Ascending aorta (tissue), 2 donors: ENCODE measurements around the gene FAM168A. TPM values are rescaled to one million over a fixed set of nuclear protein-coding genes. Genes with fewer than 3 reads are reported as not detected.

ENCODE experiments used
- DNase-seq, 2 donors: peaks; one replicate each; pipeline ENCODE4 v3.0.0-alpha.2; 2019; ENCODE audit warnings: low spot score in 2 of 2
- H3K27ac ChIP-seq, 2 donors: fragments of 200-600 bp; sonication (generic); one replicate each; pipeline ENCODE4 v1.5.1; 2016 to 2017; ENCODE audit warnings: mild to moderate bottlenecking in 1 of 2
- H3K27me3 ChIP-seq: fragments of 200-600 bp; sonication (generic); one replicate; pipeline ENCODE4 v1.5.1; 2017
- H3K36me3 ChIP-seq, 2 donors: fragments of 200-600 bp; sonication (generic); one replicate each; pipeline ENCODE4 v1.5.1; 2016
- H3K4me1 ChIP-seq, 2 donors: fragments of 200-600 bp; sonication (generic); one replicate each; pipeline ENCODE4 v1.5.1; 2016 to 2017; ENCODE audit warnings: mild to moderate bottlenecking in 1 of 2
- H3K4me3 ChIP-seq, 2 donors: fragments of 200-600 bp; sonication (generic); one replicate each; pipeline ENCODE4 v1.5.1; 2016 to 2017; ENCODE audit warnings: mild to moderate bottlenecking in 1 of 2
- H3K9me3 ChIP-seq, 2 donors: fragments of 200-600 bp; sonication (generic); one replicate each; pipeline ENCODE4 v1.5.1; 2016
- intact Hi-C: fragments of 100-400 bp; cut with DNase I; formaldehyde crosslinking; loops from one replicate; pipeline ENCODE4 v1.15.1; 2023
- total RNA-seq: library from RNA; depleted of rRNA; stranded (reverse); fragments of >200 nt; gene quantifications from one replicate; pipeline ENCODE4 v1.1.0, GENCODE V29; 2016
- TF ChIP-seq, protein P1 (sequence below), 3 experiments: fragments of 200-600 bp in 2 of 3; fragments of 450-650 bp in 1 of 3; sonication (generic) in 2 of 3; IDR thresholded peaks; one replicate each; pipeline ENCODE4 v1.5.1; 2016 to 2019; ENCODE audit warnings: antibody characterized with exemption in 3 of 3, mild to moderate bottlenecking in 1 of 3, moderate library complexity in 1 of 3

FAM168A gene
- total RNA-seq, 1 donor from 2014 or later, result 44.1 TPM

DNA sequence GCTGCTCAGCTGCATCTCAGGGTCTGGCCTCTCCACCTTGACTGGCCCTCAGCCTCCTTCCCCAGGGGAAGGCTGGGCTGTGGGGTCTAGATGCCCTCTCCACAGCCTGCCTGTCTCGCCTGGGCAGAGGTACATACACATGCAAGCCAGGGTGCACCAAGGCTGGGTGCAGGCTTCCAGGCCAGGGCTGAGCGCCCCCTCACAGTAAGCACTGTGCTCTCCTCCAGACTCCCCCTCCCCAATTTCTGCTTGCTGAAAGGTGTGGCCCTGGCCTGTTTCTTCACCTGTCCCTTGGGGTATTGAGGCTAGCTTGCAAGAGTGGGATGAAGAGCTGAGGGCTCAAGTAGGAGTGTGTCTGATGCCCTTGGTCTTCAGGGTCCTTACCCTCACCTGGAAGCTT is 199.2 kb downstream of the FAM168A start:
- TF ChIP-seq, protein P1, sequence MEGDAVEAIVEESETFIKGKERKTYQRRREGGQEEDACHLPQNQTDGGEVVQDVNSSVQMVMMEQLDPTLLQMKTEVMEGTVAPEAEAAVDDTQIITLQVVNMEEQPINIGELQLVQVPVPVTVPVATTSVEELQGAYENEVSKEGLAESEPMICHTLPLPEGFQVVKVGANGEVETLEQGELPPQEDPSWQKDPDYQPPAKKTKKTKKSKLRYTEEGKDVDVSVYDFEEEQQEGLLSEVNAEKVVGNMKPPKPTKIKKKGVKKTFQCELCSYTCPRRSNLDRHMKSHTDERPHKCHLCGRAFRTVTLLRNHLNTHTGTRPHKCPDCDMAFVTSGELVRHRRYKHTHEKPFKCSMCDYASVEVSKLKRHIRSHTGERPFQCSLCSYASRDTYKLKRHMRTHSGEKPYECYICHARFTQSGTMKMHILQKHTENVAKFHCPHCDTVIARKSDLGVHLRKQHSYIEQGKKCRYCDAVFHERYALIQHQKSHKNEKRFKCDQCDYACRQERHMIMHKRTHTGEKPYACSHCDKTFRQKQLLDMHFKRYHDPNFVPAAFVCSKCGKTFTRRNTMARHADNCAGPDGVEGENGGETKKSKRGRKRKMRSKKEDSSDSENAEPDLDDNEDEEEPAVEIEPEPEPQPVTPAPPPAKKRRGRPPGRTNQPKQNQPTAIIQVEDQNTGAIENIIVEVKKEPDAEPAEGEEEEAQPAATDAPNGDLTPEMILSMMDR (IDR thresholded peaks at IDR 0.05), result no peak
- Histone ChIP-seq H3K27ac (no peak overlapping the region), H3K4me3 (no peak overlapping the region), H3K4me1 (peaks cover 0 to 4% of the 10 kb centered on the region in 2 donors), H3K9me3 (no peaks in the 10 kb centered on the region), H3K36me3 (no peaks in the 10 kb centered on the region), H3K27me3 (no peaks in the 10 kb centered on the region)
- DNase-seq, result no peak
- intact Hi-C loops, result no loop called here

DNA sequence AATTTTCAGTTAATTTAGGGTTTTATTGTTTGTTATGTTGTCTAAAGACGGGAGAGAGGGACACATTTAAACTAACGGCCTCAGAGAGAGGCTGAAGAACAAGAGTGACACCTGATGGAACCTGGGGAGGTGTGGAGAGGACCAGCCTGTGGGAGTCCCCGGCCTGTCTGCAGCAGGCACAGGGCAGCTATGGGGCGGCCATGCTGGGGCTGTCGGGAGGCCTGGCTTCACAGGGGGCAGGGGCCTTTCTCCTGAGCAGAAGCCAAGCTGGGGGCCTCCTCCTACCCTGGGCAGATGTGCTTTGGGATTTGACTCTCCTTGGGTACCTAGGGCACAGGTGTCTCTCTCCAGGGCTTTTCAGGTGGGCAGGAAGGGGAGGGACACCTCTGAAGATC is 199.8 kb downstream of the FAM168A start:
- Histone ChIP-seq H3K4me1 (peaks cover 0 to 4% of the 10 kb centered on the region in 2 donors), H3K27me3 (no peaks in the 10 kb centered on the region), H3K9me3 (no peaks in the 10 kb centered on the region), H3K4me3 (no peak overlapping the region), H3K27ac (no peak overlapping the region), H3K36me3 (no peaks in the 10 kb centered on the region)
- no peak for DNase-seq
- intact Hi-C loops, result no loop called here
- TF ChIP-seq, protein P1 (IDR thresholded peaks at IDR 0.05), result no peak

DNA sequence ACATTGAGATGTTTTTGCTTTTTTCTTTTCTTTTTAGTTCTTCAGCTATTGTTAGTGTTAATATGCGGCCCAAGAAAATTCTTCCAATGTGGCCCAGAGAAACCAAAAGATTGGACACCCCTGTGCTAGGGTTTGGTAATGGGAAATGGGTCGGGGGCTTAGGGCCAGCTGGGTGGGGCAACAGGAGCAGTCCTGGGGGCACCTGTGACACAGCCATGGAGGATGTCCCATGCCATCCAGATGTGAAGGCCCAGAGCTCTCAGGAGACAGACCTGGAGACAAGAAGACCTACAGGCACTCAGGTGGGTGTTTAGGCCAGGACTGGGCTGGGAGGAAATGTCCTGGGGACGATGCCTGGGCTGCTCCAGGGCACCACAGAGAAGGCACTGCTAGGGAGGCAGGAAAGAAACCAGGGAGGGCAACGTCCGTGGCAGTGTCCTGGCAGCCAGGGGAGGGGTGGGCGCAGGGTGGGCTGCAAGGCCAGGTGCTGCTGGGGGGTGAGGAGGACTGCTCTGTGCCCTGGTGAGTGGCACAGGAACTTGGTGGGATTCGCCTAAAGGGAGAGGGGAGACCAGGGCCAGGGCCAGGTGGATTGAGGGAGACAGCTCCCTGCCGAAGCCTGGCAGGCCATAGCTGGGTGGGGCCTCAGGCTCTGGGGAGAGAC is 200.3 kb downstream of the FAM168A start:
- Histone ChIP-seq H3K9me3 (no peaks in the 10 kb centered on the region), H3K27me3 (no peaks in the 10 kb centered on the region), H3K4me1 (peaks cover 0 to 4% of the 10 kb centered on the region in 2 donors), H3K27ac (no peak overlapping the region), H3K4me3 (no peak overlapping the region), H3K36me3 (no peaks in the 10 kb centered on the region)
- DNase-seq, result no peak
- TF ChIP-seq, protein P1 (IDR thresholded peaks at IDR 0.05), result no peak
- intact Hi-C loops, result no loop called here

DNA sequence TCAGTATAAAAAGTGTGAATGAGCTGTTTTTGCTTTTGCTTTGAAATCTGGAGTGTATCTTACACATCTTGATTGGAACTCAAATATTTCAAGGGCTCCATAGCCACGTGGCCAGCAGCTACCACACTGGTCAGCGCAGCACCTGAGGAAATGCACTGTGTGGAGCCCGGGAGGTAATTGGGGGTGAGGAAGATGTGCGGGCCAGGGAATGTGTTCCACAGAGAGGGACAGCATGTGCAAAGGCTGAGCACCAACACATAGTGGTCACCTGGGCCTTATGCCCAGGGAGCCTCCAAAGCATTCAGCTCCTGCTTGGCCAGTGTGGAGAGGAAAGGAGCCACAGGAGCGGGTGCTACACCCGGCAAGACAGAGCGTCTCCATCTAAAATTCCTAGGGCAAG is 200.9 kb downstream of the FAM168A start:
- Histone ChIP-seq H3K27me3 (no peaks in the 10 kb centered on the region), H3K4me1 (peaks cover 0 to 4% of the 10 kb centered on the region in 2 donors), H3K27ac (no peak overlapping the region), H3K36me3 (no peaks in the 10 kb centered on the region), H3K9me3 (no peaks in the 10 kb centered on the region), H3K4me3 (no peak overlapping the region)
- no peak for DNase-seq
- TF ChIP-seq, protein P1 (IDR thresholded peaks at IDR 0.05), result no peak
- intact Hi-C loops, result no loop called here

- no peak for DNase-seq
- Histone ChIP-seq H3K36me3 (no peaks in the 10 kb centered on the region), H3K9me3 (no peaks in the 10 kb centered on the region), H3K27ac (no peak overlapping the region), H3K27me3 (no peaks in the 10 kb centered on the region), H3K4me3 (no peak overlapping the region), H3K4me1 (peaks cover 0 to 4% of the 10 kb centered on the region in 2 donors)
- intact Hi-C loops, result no loop called here
- TF ChIP-seq, protein P1 (IDR thresholded peaks at IDR 0.05), result no peak
These were observed 201.5 kb downstream of the FAM168A start for GRCh38 chr11:73396251-73396930.
